DMS114 treated with DMSO at 0.1 percent for 48 hours (cell line): ENCODE measurements around the gene ZBTB33.

Source experiments
- DNase-seq: peaks from one replicate; lab custom pipeline; 2025; ENCODE audit not compliant: unreplicated experiment; lab: John Stamatoyannopoulos, UW

Gene ZBTB33, protein sequence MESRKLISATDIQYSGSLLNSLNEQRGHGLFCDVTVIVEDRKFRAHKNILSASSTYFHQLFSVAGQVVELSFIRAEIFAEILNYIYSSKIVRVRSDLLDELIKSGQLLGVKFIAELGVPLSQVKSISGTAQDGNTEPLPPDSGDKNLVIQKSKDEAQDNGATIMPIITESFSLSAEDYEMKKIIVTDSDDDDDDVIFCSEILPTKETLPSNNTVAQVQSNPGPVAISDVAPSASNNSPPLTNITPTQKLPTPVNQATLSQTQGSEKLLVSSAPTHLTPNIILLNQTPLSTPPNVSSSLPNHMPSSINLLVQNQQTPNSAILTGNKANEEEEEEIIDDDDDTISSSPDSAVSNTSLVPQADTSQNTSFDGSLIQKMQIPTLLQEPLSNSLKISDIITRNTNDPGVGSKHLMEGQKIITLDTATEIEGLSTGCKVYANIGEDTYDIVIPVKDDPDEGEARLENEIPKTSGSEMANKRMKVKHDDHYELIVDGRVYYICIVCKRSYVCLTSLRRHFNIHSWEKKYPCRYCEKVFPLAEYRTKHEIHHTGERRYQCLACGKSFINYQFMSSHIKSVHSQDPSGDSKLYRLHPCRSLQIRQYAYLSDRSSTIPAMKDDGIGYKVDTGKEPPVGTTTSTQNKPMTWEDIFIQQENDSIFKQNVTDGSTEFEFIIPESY

DNA sequence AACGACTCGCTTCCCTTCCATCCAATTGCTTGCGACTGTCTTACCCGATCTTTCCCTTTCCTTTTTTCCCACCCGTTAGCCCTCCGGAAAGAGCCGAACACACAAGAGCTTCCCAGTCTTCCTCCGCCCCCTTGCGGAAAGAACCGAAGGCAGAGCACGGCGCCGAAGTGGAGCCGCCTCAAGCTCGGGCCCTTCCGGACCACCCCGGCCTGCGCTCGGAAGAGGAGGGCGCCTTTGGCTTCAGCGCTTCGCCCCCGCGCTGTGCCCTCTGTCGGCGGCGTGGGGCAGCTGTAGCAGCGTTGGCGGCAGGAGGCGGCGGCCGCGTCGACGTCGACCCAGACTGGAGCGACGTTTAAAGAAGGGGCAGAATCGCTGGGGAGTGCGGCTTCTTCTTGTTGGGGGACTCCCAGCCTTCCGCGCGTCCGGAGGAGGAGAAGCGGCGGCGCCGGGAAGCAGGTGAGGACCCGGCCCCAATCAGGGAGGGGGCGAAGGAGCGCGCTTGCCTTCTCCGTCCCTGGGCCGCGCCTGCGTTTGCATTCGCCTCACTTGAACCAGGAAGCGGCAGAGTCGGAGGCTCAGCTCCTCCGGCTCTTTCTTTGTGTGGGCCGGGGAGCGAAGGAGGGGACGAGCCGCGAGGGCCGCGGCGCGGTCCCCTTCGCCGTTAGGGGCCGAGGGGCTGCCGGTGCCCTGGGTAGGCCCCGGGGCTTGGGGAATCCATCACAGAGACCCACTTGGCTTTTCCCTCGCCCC is at the start of gene ZBTB33:
Gene ZBTB33, plus strand, starts transcription at position 291 of the 750 bp plus-strand sequence. CDS start 2,604 bp downstream, outside the sequence.
- peak; percentile 89 for DNase-seq

- DNase-seq = no peak
These were observed 49.8 kb upstream of the ZBTB33 start for GRCh38 chrX:120200851-120201250.

GRCh38 chrX:120205816-120206753 is 44.5 kb upstream of the ZBTB33 start:
- DNase-seq = no peak

- no peak for DNase-seq
These were observed 43.5 kb upstream of the ZBTB33 start for GRCh38 chrX:120207009-120207605.

DNA sequence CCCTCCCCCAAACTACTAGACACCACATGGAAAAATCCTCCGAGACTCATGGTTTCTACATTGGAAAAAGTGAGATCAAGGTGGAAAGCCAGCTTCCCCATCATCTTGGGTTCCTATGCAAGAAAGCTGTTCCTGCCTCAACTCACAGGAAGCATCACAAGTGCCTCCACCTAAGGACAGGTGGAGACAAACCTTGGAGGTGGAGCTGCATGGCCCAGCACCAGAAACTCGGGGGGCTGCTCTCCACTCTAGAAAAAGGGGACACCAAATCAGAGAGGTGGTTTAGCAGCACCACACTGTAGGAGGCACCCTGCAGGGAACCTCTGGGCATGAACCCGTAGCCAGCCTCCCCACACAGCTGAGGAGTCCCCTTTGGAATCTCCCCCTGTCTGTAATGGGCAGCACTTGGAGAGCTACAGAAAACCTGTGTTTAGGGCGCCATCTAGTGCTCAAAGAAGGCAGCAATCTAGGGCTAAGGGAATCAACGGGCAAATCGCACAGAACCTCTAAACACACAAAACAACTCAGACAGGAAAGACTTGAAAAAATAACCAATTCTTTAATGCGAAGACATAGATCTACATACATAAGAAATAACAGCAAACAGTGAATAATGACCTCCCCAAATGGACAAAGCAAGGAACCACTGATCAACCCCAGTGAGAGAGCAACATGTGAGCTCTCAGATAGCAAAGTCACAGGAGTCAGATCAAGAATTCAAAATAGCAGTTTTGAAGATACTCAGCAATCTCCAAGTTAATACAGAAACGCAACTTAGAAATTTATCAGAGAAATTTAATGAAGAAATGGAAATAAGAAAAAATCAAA is 37.0 kb upstream of the ZBTB33 start:
- DNase-seq = peak; percentile 8

GRCh38 chrX:120223374-120223773 is 27.2 kb upstream of the ZBTB33 start:
- no peak for DNase-seq

GRCh38 chrX:120224388-120224787 is 26.2 kb upstream of the ZBTB33 start:
- DNase-seq = no peak

DNA sequence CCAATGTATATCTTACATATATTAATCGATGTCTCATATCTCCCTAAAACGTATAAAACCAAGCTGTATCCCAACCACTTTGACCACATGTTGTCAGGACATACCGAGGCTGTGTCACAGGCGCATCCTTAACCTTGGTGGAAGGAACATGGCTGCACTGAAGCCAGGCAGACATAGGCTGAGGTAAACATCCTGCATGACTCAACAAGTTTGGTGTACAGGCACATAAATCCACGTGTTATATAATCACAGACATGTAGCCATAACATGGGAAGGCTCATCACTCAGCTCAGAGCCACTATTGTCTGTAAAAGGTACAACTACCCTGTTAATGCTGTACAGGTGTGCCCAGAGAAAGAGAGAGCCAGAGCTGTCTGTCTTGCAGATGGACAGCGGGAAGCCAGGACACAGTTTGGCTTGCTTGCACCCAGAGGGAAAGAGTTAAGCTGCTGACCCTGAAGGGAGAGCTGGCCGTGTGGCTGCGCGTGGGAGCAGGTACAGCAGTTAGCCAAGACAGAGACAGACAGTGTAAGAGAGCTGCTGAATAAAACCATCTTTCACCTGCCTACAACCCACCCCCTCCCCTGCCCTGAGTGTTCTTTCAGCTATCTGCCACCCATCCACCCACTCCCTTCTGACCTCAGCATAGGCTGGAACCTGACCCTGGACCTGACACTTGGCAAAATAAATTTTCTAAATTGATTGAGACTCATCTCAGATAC is 22.3 kb upstream of the ZBTB33 start:
- no peak for DNase-seq

DNA sequence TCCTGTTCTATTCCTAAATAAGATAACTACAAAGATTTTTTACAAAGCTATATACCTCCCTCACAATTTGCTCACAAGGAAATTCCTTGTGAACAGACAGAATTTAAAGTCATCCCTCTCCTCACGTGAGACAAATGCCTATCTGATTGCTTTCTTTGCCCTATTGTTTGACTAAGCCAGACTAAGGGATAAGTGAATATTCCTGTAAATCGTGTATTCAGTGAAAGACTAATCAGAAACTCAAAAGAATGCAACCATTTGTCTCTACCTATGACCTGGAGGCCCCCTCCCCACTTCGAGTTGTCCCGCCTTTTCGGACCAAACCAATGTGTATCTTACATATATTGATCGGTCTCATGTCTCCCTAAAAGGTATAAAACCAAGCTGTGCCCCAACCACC is 15.3 kb upstream of the ZBTB33 start:
- no peak for DNase-seq

GRCh38 chrX:120236687-120237479 is 13.7 kb upstream of the ZBTB33 start:
- no peak for DNase-seq

DNA sequence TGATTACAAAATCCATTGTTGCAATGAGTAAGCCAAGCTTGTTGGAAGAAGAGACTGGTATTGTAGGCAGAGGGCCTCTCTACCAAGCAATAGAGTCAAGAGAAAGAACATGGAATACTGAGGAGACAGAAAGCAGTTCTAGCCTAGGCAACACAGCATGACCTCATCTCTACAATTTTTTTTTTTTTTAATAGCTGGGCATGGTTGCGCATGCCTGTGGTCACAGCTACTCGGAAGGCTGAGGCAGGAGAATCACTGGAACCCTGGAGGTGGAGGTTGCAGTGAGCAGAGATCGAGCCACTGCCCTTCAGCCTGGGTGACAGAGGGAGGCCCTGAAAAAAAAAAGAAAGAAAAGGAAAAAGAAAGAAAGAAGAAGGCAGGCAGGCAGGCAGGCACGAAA is 11.7 kb upstream of the ZBTB33 start:
- DNase-seq = no peak

GRCh38 chrX:120242813-120243212 is 7.8 kb upstream of the ZBTB33 start:
- DNase-seq = no peak

GRCh38 chrX:120244395-120244734 is 6.2 kb upstream of the ZBTB33 start:
- no peak for DNase-seq

DNA sequence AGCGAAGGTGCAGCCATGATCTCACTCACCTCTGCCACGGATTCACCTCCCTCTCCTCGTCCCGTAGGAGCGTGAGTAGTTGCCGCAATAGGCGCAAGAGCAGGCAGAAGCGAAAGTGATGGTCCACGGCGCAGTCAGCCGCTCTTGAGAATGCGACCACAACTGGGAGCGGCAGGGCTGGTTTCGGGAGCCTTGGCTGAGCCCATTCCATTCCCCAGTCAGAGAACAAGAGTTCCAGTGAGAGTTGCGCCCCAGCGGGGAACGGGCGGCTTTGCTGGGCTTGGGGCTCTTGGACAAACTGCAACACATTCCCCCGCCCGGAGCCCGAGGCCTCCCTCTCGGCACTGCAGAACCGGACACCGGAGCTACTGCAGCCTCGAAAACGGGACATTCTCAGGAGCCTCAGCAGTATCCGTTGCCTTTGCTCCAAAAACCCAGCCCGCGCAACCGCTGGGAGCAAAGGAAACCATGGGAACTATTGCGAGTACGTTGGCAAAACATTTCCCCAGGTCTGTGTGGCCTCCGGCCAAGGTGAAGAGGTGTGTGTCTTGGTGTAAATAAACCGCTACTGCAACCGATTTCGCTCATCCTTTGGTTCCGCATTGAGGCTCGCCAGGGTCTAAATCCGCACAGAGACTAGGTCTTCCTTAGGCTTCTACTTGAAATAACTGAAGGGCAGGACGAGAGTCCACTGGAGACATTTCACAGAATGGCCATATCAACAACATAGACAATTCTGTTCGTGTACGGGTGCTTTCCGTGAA is 5.7 kb upstream of the ZBTB33 start:
- peak; percentile 4 for DNase-seq

GRCh38 chrX:120251471-120252011 is 929 bp downstream of the ZBTB33 start:
- no peak for DNase-seq

DNA sequence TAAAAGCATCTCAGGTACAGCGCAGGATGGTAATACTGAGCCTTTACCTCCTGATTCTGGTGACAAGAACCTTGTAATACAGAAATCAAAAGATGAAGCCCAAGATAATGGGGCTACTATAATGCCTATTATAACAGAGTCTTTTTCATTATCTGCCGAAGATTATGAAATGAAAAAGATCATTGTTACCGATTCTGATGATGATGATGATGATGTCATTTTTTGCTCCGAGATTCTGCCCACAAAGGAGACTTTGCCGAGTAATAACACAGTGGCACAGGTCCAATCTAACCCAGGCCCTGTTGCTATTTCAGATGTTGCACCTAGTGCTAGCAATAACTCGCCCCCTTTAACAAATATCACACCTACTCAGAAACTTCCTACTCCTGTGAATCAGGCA is 3.2 kb downstream of the ZBTB33 start:
- DNase-seq = no peak

DNA sequence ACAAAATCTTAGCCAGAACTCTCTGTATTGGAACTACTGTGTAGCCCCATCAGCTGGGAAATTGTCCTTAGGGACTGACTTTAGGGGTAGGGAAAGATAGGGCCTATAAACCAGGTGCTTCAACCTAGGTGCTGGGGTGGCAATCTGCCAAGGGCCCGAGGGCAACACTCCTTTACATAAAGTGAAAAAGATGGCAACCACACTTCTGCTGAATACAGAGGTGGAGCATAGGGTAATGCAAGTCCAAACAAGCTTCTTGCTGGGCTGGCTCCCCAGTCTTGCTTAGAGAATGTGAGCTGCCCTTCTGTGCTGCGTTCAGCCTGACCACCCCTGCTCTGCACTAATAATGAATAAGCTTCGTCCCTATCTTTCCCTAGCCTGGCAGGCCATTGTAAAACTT is 9.8 kb downstream of the ZBTB33 start:
- DNase-seq = no peak
